ENCODE measurements around the gene ANGPTL7.

GRCh38 chr1:11143907-11144306 lies 45.2 kb upstream of the ANGPTL7 start:
- TF ChIP-seq CTCF (conservative IDR thresholded peaks at IDR 0.05 in 1 of 2, IDR thresholded peaks at IDR 0.05 in 1 of 2; ENCODE audit: low read depth in 1 of 2, low read length in 2 of 2) = no peak
- no peak for TF ChIP-seq EZH2 (IDR thresholded peaks at IDR 0.05; ENCODE audit: low read length, missing control alignments)

Measured in fibroblast of lung (primary cell).